Effector memory CD4-positive, alpha-beta T cell (primary cell): ENCODE results near the gene C5orf63.

ENCODE experiments used
- DNase-seq, 3 donors: peaks; one replicate each; pipeline ENCODE4 v3.0.0-alpha.2; 2020
- H3K27ac ChIP-seq: 2 replicates; pipeline ENCODE4 v1.7.0; 2013; ENCODE audit warnings: mild to moderate bottlenecking, low read length, moderate library complexity; ENCODE audit not compliant: insufficient read depth, poor library complexity, severe bottlenecking
- H3K27me3 ChIP-seq: replicated peaks from 2 replicates; pipeline ENCODE4 v1.7.0; 2013; ENCODE audit warnings: mild to moderate bottlenecking, low read length; ENCODE audit not compliant: insufficient read depth, control insufficient read depth, poor library complexity, severe bottlenecking
- H3K36me3 ChIP-seq: 2 replicates; pipeline ENCODE4 v1.7.0; 2013; ENCODE audit warnings: mild to moderate bottlenecking, low read length, moderate library complexity; ENCODE audit not compliant: control insufficient read depth, insufficient read depth
- H3K4me1 ChIP-seq: 2 replicates; pipeline ENCODE4 v1.7.0; 2013; ENCODE audit warnings: low read length, mild to moderate bottlenecking; ENCODE audit not compliant: control insufficient read depth, insufficient read depth, poor library complexity, severe bottlenecking
- H3K4me3 ChIP-seq: 2 replicates; pipeline ENCODE4 v1.7.0; 2013; ENCODE audit warnings: low read length, low read depth, mild to moderate bottlenecking; ENCODE audit not compliant: insufficient read depth, poor library complexity, severe bottlenecking
- H3K9me3 ChIP-seq: 2 replicates; pipeline ENCODE4 v1.7.0; 2013; ENCODE audit warnings: mild to moderate bottlenecking, low read length, moderate library complexity; ENCODE audit not compliant: control insufficient read depth

C5orf63 gene

DNA sequence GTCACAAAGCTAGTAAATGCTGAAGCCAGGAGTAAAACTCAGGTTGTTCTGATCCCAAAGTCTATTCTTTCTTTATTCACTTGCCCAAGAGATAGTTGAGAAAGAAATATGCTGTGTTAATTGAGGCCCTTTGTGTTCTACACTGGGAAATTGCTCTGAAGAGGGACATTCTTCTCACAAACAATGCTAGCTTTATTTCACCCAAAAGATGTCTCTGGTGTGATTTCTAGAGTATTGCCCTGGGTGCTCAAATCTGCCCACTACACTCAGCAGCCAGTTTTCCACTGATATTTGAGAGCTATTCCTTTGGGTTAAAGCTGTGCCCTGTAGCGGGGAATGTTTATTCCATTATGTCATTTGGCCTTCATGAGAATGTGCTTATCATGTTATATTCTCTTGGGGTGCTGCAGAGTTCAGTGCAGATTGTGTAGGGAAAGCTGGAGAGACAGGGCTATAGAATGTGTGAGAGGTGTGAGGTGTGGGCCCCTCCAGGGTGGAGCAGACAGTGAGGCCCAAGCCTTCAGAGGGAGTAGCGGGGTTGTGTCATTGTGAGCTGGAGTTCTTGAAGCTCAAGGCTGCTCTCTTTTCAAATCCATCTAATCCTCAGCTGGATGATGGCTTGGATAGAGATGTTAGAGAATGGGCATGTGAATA is 21.0 kb upstream of the C5orf63 start:
- H3K27ac ChIP-seq, result no peak overlapping the region
- H3K4me3 ChIP-seq, result no peak overlapping the region
- H3K4me1 ChIP-seq, result no peaks in the 10 kb centered on the region
- H3K27me3 ChIP-seq, result no peaks in the 10 kb centered on the region
- DNase-seq, result no peak
- no peaks in the 10 kb centered on the region for H3K9me3 ChIP-seq
- no peaks in the 10 kb centered on the region for H3K36me3 ChIP-seq

DNA sequence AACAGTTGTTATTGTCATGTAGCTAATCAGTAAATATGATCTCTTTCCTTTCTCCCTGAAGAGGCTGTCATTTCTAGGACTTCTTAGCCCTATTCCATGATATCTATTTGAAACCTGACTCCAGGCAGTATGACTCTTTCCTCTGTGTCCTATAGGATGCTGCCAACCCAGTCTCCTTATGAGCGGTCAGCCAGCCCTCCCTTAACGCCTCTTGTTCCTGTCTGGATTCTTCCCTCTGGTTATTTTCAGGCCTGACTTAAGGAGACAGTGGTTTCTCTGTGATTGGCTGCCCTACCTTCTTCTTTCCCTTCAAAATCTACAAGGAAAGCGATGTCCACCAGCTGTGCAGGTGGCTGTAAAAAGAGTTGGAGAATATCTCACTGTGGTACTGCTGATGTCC is 19.4 kb upstream of the C5orf63 start:
- no peaks in the 10 kb centered on the region for H3K4me1 ChIP-seq
- H3K27ac ChIP-seq, result no peak overlapping the region
- H3K4me3 ChIP-seq, result no peak overlapping the region
- H3K9me3 ChIP-seq, result no peaks in the 10 kb centered on the region
- H3K36me3 ChIP-seq, result no peaks in the 10 kb centered on the region
- no peaks in the 10 kb centered on the region for H3K27me3 ChIP-seq
- DNase-seq, result no peak

DNA sequence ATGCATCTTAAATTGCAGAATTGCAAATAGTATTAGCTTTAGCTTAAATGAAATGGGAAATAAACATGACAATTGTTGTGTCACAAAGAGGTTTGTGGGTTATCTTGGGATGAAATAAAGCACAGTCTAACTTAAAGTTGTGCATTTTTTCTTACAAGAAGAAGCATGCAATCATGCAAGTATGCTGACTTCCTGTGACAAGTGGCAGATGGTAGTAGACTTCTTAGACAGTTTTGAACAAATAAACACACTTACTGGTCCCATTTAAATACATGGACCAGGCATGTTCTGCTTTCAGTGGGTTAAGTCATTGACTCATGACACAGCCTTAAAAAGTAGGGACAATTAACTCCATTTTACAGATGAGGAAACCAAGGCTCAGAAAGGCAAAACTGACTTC is 15.9 kb upstream of the C5orf63 start:
- H3K27me3 ChIP-seq, result no peaks in the 10 kb centered on the region
- no peaks in the 10 kb centered on the region for H3K9me3 ChIP-seq
- H3K36me3 ChIP-seq, result no peaks in the 10 kb centered on the region
- H3K27ac ChIP-seq, result no peak overlapping the region
- DNase-seq, result no peak
- no peak overlapping the region for H3K4me3 ChIP-seq
- no peaks in the 10 kb centered on the region for H3K4me1 ChIP-seq

DNA sequence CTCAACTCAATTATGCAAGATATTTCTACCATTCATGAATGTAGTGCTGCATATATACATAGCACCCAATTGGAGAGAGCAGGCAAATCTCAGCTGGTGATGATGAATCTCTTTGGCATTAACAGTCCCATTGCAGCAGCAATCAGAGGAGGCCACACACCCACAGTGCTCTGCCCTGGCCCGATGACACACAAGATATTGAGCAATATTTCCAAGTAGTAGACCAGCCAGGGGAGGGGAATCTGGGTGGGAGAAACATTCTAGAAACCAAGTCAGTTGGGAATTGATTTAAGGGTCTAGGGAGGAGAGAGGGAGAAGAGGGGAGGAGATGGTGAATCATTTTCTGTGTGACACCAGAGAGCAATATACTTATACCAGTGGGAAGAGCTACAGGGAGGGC is 14.9 kb upstream of the C5orf63 start:
- Histone ChIP-seq H3K9me3 (no peaks in the 10 kb centered on the region), H3K27me3 (no peaks in the 10 kb centered on the region), H3K27ac (no peak overlapping the region), H3K4me1 (no peaks in the 10 kb centered on the region), H3K4me3 (no peak overlapping the region), H3K36me3 (no peaks in the 10 kb centered on the region)
- DNase-seq, result no peak

DNA sequence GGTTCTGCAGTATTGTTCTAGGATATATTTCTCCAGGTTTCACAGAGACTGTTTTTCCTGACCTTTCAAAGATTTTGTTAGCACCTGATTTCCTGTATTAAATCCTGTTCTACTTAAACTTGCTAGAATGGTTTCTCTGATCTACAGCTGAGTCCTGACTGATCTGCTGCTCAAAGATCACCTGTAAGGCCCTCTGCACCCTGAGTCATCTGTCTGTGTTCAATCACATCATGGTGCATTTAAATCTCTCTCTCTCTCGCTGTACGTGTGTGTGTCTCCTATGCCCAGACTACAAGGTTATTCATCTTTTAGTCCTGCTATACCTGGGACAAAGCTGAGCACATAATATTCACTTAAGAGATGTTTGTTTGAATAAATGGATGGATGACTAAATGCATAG is 13.3 kb upstream of the C5orf63 start:
- no peaks in the 10 kb centered on the region for H3K36me3 ChIP-seq
- H3K4me1 ChIP-seq, result no peaks in the 10 kb centered on the region
- no peaks in the 10 kb centered on the region for H3K27me3 ChIP-seq
- no peaks in the 10 kb centered on the region for H3K9me3 ChIP-seq
- no peak for DNase-seq
- H3K4me3 ChIP-seq, result no peak overlapping the region
- H3K27ac ChIP-seq, result no peak overlapping the region

DNA sequence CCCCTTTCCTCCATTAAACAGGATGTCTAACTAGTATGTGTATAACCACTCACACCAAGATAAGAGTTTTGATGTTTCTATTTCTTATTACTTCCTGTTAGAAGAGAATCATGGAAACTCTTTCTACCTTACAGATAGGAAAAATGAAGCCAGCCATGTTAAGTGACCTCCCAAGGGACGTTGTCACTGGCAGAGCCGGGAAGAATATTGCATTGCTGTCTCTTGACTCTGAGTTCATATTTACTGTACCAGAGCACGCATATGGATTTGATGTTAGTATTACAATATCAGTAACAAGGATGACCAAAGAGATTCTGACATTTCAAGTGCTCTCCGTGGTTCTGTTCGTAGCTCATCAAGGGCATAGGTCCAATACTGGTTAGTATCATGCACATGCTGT is 12.5 kb upstream of the C5orf63 start:
- H3K27me3 ChIP-seq, result no peaks in the 10 kb centered on the region
- H3K27ac ChIP-seq, result no peak overlapping the region
- no peaks in the 10 kb centered on the region for H3K36me3 ChIP-seq

DNA sequence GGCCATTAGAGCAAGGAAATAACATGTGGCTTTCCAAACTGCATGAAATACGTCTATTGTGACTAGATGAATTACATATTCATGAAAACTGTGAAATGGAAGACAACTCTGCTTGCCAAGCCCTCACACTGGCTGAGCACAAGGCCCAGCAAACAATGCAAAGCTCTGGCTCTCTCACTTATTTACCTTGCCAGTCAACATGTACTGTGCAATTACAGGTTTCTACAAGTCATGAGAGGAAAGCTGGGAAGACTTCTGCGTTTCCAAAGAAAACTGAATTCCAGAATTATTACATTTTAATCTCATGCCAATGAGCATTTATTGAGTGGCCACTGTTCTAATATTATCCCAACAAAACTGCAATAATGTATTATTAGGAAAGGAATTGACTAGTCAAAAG is 12.1 kb upstream of the C5orf63 start:
- no peaks in the 10 kb centered on the region for H3K9me3 ChIP-seq
- DNase-seq, result no peak
- H3K27ac ChIP-seq, result no peak overlapping the region
- H3K27me3 ChIP-seq, result no peaks in the 10 kb centered on the region
- H3K4me1 ChIP-seq, result no peaks in the 10 kb centered on the region
- no peaks in the 10 kb centered on the region for H3K36me3 ChIP-seq
- no peak overlapping the region for H3K4me3 ChIP-seq

More for the DNA sequence above, 12.5 kb upstream of the C5orf63 start:
- Histone ChIP-seq H3K4me1 (no peaks in the 10 kb centered on the region), H3K9me3 (no peaks in the 10 kb centered on the region), H3K4me3 (no peak overlapping the region)
- DNase-seq, result no peak

DNA sequence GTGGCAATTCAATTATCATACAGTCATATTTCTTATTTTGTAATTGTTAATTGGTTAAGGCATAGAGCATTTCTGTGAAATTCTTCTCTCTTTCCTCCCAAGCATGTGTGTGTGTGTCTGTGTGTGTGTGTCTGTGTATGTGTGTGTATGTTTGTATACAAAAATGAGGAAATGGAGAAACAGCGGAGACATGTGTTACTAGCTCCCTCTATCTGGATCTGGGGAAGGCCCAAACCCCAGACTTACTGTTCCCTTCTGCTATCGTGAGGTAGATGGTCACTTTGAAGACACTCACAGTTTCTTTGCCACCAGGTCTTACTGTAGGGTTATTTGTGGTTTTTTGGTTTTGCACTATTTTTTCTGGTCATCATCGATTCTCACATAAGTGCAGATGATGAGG is 11.4 kb upstream of the C5orf63 start:
- Histone ChIP-seq H3K27ac (no peak overlapping the region), H3K36me3 (no peaks in the 10 kb centered on the region), H3K4me3 (no peak overlapping the region), H3K9me3 (no peaks in the 10 kb centered on the region), H3K4me1 (no peaks in the 10 kb centered on the region), H3K27me3 (no peaks in the 10 kb centered on the region)
- no peak for DNase-seq

DNA sequence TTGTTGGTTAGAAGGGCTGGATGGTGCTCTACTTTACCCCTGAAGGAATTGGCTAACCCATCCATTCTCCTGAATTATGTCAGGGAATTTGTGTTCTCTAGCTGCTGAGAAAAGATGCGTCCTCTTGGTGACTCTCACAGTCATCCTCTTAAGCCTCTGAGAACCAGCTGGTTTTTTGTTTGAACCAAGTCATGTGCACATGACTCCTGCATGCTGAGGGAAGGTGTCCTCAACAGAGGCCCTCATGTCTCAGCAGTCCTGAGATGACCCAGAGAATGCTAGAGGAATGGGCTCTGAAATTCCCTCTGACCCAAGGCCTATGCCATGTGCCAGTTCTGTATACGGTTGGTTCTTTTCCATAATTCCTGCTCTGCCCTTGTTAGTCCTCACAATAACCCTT is 10.4 kb upstream of the C5orf63 start:
- no peaks in the 10 kb centered on the region for H3K9me3 ChIP-seq
- H3K4me3 ChIP-seq, result no peak overlapping the region
- no peak for DNase-seq
- H3K36me3 ChIP-seq, result no peaks in the 10 kb centered on the region
- H3K27me3 ChIP-seq, result no peaks in the 10 kb centered on the region
- H3K4me1 ChIP-seq, result no peaks in the 10 kb centered on the region
- no peak overlapping the region for H3K27ac ChIP-seq

DNA sequence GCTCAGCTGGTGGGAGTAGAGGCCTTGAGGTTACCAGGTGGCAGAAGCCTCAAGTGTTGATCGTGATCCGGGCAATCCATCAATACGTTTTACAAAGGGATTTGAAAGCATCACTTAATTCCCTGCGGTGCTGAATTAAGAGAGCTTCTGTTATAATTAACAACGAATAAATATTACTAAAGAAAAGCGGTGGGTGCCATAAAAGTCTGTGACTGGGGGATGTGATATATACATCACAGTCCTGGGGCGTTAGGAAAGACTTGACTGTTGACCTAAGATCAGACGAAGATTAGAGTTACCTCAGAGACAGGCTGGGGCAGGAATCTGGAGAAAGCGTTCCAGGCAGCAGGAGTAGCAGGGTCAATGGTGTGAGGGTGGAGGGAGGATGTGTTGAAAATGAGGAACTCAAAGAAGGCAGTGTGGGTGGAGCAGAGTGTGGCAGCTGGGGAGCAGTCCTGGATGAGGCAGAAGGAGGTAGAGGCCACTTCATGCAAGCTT is 6.7 kb upstream of the C5orf63 start:
- Histone ChIP-seq H3K4me1 (no peaks in the 10 kb centered on the region), H3K27ac (no peak overlapping the region), H3K27me3 (no peaks in the 10 kb centered on the region), H3K9me3 (no peaks in the 10 kb centered on the region), H3K4me3 (no peak overlapping the region), H3K36me3 (no peaks in the 10 kb centered on the region)
- no peak for DNase-seq
